PC-9 (cell line): Measurements from ENCODE around the gene PXMP2. TPM values are rescaled to one million over a fixed set of nuclear protein-coding genes. Genes with fewer than 3 reads are reported as not detected.

Source experiments
- BruUV-seq: library from RNA; stranded (reverse); fragments of 400-500 nt; replicated peaks from 2 replicates; lab custom pipeline; 2021; lab: Mats Ljungman, UMichigan
- CTCF ChIA-PET: fragments of 300-600 bp; sonication (Branson Sonifier 250); formaldehyde crosslinking; loops from one replicate; lab custom pipeline; 2022; ENCODE audit warnings: antibody characterized with exemption; lab: Charles Lee
- POLR2A ChIA-PET: fragments of 300-600 bp; sonication (Branson Sonifier 250); formaldehyde crosslinking; loops from one replicate; lab custom pipeline; 2022; ENCODE audit warnings: antibody characterized with exemption; ENCODE audit not compliant: unreplicated experiment; lab: Charles Lee
- DNase-seq, 2 experiments: peaks; one replicate each; pipeline versions ENCODE4 v3.0.0 to v3.0.0-alpha.2; 2015 to 2022; ENCODE audit warnings: mixed read lengths in 1 of 2
- H2AFZ ChIP-seq: fragments of 200-600 bp; sonication (generic); 2 replicates; pipeline ENCODE4 v1.8.1; 2017; ENCODE audit warnings: antibody characterized with exemption
- H3F3A ChIP-seq: fragments of 200-600 bp; sonication (generic); 2 replicates; pipeline ENCODE4 v1.8.1; 2017; ENCODE audit warnings: antibody characterized with exemption, mild to moderate bottlenecking, low read depth; ENCODE audit not compliant: insufficient read depth
- H3K27ac ChIP-seq: fragments of 200-600 bp; sonication (generic); 2 replicates; pipeline ENCODE4 v1.6.1; 2016; ENCODE audit warnings: mixed run types
- H3K27me3 ChIP-seq: fragments of 200-600 bp; sonication (generic); 2 replicates; pipeline ENCODE4 v1.6.1; 2016; ENCODE audit warnings: low read depth, mixed run types; ENCODE audit not compliant: insufficient read depth
- H3K36me3 ChIP-seq: fragments of 200-600 bp; sonication (generic); 2 replicates; pipeline ENCODE4 v1.6.1; 2016; ENCODE audit warnings: low read depth, mixed run types
- H3K4me1 ChIP-seq: fragments of 200-600 bp; sonication (generic); replicated peaks from 2 replicates; pipeline ENCODE4 v1.6.1; 2016; ENCODE audit warnings: mixed run types; ENCODE audit not compliant: insufficient read depth
- H3K4me2 ChIP-seq: fragments of 200-600 bp; sonication (generic); 2 replicates; pipeline ENCODE4 v1.6.1; 2017; ENCODE audit warnings: mixed run types
- H3K4me3 ChIP-seq: fragments of 200-600 bp; sonication (generic); 2 replicates; pipeline ENCODE4 v1.6.1; 2016; ENCODE audit warnings: mixed run types
- H3K79me2 ChIP-seq: fragments of 200-600 bp; sonication (generic); 2 replicates; pipeline ENCODE4 v1.6.1; 2017; ENCODE audit warnings: low read depth, mixed run types
- H3K9me2 ChIP-seq: fragments of 200-600 bp; sonication (generic); 2 replicates; pipeline ENCODE4 v1.8.1; 2017; ENCODE audit warnings: mild to moderate bottlenecking; ENCODE audit not compliant: insufficient read depth
- H3K9me3 ChIP-seq: fragments of 200-600 bp; sonication (generic); 2 replicates; pipeline ENCODE4 v1.8.1; 2016; ENCODE audit warnings: low read depth; ENCODE audit not compliant: insufficient read depth
- H4K20me1 ChIP-seq: fragments of 200-600 bp; sonication (generic); 2 replicates; pipeline ENCODE4 v1.8.1; 2017; ENCODE audit not compliant: insufficient read depth
- EZH2 ChIP-seq: fragments of 200-600 bp; sonication (generic); IDR thresholded peaks from 2 replicates; pipeline ENCODE4 v1.8.0; 2017; ENCODE audit warnings: antibody characterized with exemption, low read depth
- intact Hi-C: fragments of 100-400 bp; cut with micrococcal nuclease; formaldehyde crosslinking; loops from one replicate; pipeline ENCODE4 v1.10.0; 2022; ENCODE audit not compliant: unreplicated experiment
- total RNA-seq: library from RNA; stranded (reverse); gene quantifications from 2 replicates; pipeline ENCODE4 v1.2.3, GENCODE V29; 2021
- TF ChIP-seq, protein P1 (sequence below): fragments of 200-600 bp; sonication (generic); conservative IDR thresholded peaks from 2 replicates; pipeline ENCODE4 v1.6.1; 2017; ENCODE audit warnings: mixed run types, antibody characterized with exemption, mild to moderate bottlenecking, moderate library complexity

Gene PXMP2
- total RNA-seq, 1 experiment from 2014 or later = 38.6 TPM

DNA sequence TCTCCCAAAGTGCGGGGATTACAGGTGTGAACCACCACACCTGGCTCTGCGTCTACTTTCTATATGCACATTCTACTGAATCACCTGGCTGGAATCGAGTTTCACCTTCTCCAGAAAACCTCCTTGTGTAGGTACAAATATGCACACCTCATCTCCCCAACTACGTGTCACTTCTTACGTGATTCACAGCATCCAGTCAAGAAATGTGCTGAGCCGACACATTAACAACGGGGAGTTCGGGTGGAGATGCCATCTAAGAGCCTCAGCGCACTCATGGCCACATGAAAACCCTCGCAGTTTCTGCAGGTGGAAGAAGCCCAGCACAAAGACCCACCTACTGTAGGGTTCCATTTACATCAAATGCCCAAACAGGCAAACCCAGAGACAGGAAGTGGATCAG lies 39.5 kb upstream of the PXMP2 start:
- TF ChIP-seq EZH2 = no peak
- TF ChIP-seq, protein P1, sequence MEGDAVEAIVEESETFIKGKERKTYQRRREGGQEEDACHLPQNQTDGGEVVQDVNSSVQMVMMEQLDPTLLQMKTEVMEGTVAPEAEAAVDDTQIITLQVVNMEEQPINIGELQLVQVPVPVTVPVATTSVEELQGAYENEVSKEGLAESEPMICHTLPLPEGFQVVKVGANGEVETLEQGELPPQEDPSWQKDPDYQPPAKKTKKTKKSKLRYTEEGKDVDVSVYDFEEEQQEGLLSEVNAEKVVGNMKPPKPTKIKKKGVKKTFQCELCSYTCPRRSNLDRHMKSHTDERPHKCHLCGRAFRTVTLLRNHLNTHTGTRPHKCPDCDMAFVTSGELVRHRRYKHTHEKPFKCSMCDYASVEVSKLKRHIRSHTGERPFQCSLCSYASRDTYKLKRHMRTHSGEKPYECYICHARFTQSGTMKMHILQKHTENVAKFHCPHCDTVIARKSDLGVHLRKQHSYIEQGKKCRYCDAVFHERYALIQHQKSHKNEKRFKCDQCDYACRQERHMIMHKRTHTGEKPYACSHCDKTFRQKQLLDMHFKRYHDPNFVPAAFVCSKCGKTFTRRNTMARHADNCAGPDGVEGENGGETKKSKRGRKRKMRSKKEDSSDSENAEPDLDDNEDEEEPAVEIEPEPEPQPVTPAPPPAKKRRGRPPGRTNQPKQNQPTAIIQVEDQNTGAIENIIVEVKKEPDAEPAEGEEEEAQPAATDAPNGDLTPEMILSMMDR = no peak
- no peaks in the 10 kb centered on the region for H3K27me3 ChIP-seq
- no TSS peak for BruUV-seq
- ChIA-PET CTCF (interaction anchor here (0.5 kb wide), 1 partner anchor 104 kb away, joined by 11 read pairs; no protein-coding TSS in a partner anchor), POLR2A (no interaction called here)
- H3K4me1 ChIP-seq = no peaks in the 10 kb centered on the region
- intact Hi-C loops = no loop called here
- H3K4me3 ChIP-seq = no peak overlapping the region
- no peaks in the 10 kb centered on the region for H3K9me3 ChIP-seq
- no peak overlapping the region for H2AFZ ChIP-seq
- no peaks in the 10 kb centered on the region for H3K79me2 ChIP-seq
- H3K36me3 ChIP-seq = peaks cover 3% of the 10 kb centered on the region; the same call in 1 of the 2 replicates
- no peaks in the 10 kb centered on the region for H3F3A ChIP-seq
- no peaks in the 10 kb centered on the region for H3K9me2 ChIP-seq
- no peaks in the 10 kb centered on the region for H4K20me1 ChIP-seq
- no peak overlapping the region for H3K4me2 ChIP-seq
- no peak overlapping the region for H3K27ac ChIP-seq
- DNase-seq = no peak

GRCh38 chr12:132648616-132649225 lies 38.7 kb upstream of the PXMP2 start:
- no peaks in the 10 kb centered on the region for H3K9me2 ChIP-seq
- BruUV-seq = no TSS peak
- no peak for TF ChIP-seq EZH2
- TF ChIP-seq, protein P1 = no peak
- intact Hi-C loops = no loop called here
- no peaks in the 10 kb centered on the region for H3K79me2 ChIP-seq
- H3K4me2 ChIP-seq = no peak overlapping the region
- no peaks in the 10 kb centered on the region for H3K9me3 ChIP-seq
- ChIA-PET CTCF (interaction anchor here (0.5 kb wide), 1 partner anchor 103 kb away, joined by 11 read pairs; no protein-coding TSS in a partner anchor), POLR2A (interaction anchor here (0.6 kb wide), 1 partner anchor 61 kb away, joined by 7 read pairs; no protein-coding TSS in a partner anchor)
- no peak overlapping the region for H2AFZ ChIP-seq
- no peaks in the 10 kb centered on the region for H4K20me1 ChIP-seq
- H3K27ac ChIP-seq = no peak overlapping the region
- H3K36me3 ChIP-seq = peaks cover 3% of the 10 kb centered on the region; the same call in 1 of the 2 replicates
- no peak overlapping the region for H3K4me3 ChIP-seq
- H3K27me3 ChIP-seq = no peaks in the 10 kb centered on the region
- H3K4me1 ChIP-seq = no peaks in the 10 kb centered on the region
- DNase-seq = no peak
- H3F3A ChIP-seq = no peaks in the 10 kb centered on the region

DNA sequence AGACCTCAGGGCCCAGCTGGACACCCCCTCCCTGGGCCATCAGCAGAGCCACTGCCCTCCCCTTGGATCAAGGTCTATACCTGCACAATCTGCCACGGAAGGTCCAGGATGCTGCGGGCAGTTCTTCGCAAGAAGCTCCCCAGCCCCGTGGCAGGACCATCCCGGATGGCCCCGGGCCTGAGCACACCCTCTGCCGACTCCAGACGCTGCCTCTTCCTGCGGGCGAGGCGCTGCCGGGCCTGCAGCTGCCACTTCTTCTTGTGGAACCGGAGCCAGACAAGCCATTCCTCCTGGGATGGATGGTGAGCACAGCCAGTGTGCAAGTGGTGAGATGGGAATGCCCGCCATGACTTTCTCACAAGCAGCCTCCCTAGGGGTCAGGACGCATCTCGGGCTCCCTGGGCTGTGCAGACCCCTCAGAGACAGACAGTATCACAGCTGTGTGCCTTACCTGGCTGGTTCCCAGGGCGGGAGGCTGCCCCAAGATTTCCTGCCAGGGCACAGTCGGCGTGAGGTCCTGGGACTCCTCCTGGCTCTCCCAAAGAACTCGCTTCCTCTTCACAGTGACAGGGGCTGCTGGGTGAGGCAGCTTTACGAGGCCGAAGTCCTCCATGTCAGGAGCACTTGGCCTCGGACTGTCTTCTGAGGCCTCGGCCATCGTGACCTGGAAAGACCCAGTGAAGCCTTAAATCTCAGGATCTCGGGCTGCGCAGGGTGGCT lies 38.0 kb upstream of the PXMP2 start:
- Histone ChIP-seq H3K4me3 (no peak overlapping the region), H2AFZ (no peak overlapping the region), H3K27ac (no peak overlapping the region), H3F3A (no peaks in the 10 kb centered on the region), H3K27me3 (no peaks in the 10 kb centered on the region), H3K36me3 (peaks cover 3% of the 10 kb centered on the region; the same call in 1 of the 2 replicates), H3K4me2 (no peak overlapping the region), H3K79me2 (no peaks in the 10 kb centered on the region), H3K9me3 (no peaks in the 10 kb centered on the region), H3K4me1 (no peaks in the 10 kb centered on the region), H3K9me2 (no peaks in the 10 kb centered on the region), H4K20me1 (no peaks in the 10 kb centered on the region)
- intact Hi-C loops = no loop called here
- no TSS peak for BruUV-seq
- TF ChIP-seq, protein P1 = no peak
- TF ChIP-seq EZH2 = no peak
- ChIA-PET CTCF (no interaction called here), POLR2A (interaction anchor here (0.6 kb wide), 1 partner anchor 62 kb away, joined by 7 read pairs; no protein-coding TSS in a partner anchor)
- no peak for DNase-seq
